H1 (cell line): Measurements from ENCODE around the gene GDPD3. TPM values are rescaled to one million over a fixed set of nuclear protein-coding genes. Genes with fewer than 3 reads are reported as not detected.
"Not testable (repeated sequence)": the region's sequence is repeated elsewhere in the genome, so short reads cannot be mapped to it uniquely, and the experiment has no call there.

Experiments
- CTCF ChIA-PET: fragments of 300-600 bp; sonication (Branson Sonifier 250); formaldehyde crosslinking; loops from one replicate; lab custom pipeline; 2021; ENCODE audit not compliant: partially characterized antibody; lab: Charles Lee
- POLR2A ChIA-PET: fragments of 300-600 bp; sonication (Branson Sonifier 250); formaldehyde crosslinking; loops from one replicate; lab custom pipeline; 2021; ENCODE audit warnings: inconsistent platforms; ENCODE audit not compliant: partially characterized antibody; lab: Charles Lee
- DNase-seq, 2 experiments: peaks; one replicate each; pipeline versions ENCODE4 v3.0.0 to v3.0.0-alpha.2; 2010 to 2022; ENCODE audit warnings: low spot score in 2 of 2, low read depth in 1 of 2, mixed read lengths in 1 of 2
- FAIRE-seq: peaks from 2 replicates; lab custom pipeline; 2011; peaks lifted over from hg19 to GRCh38; lab: Jason Lieb, UNC
- H2AFZ ChIP-seq: 2 replicates; pipeline ENCODE4 v1.8.1; 2012; ENCODE audit warnings: low read length, inconsistent platforms
- H2AK5ac ChIP-seq: 2 replicates; pipeline ENCODE4 v1.6.1; 2013; ENCODE audit warnings: low read depth, low read length
- H2BK120ac ChIP-seq: replicated peaks from 2 replicates; pipeline ENCODE3; 2013; ENCODE audit warnings: low read depth, low read length, inconsistent platforms
- H2BK12ac ChIP-seq: 2 replicates; pipeline ENCODE4 v1.6.1; 2013; ENCODE audit warnings: low read depth, low read length
- H2BK15ac ChIP-seq: 2 replicates; pipeline ENCODE4 v1.6.1; 2013; ENCODE audit warnings: low read length
- H2BK20ac ChIP-seq: 2 replicates; pipeline ENCODE4 v1.6.1; 2013; ENCODE audit warnings: low read length
- H2BK5ac ChIP-seq: 2 replicates; pipeline ENCODE4 v1.6.1; 2013; ENCODE audit warnings: low read depth, low read length
- H3K14ac ChIP-seq: 2 replicates; pipeline ENCODE4 v1.6.1; 2013; ENCODE audit warnings: inconsistent platforms; ENCODE audit not compliant: insufficient read length
- H3K18ac ChIP-seq: 2 replicates; pipeline ENCODE4 v1.6.1; 2013; ENCODE audit warnings: low read length; ENCODE audit errors: extremely low read depth
- H3K23ac ChIP-seq: 2 replicates; pipeline ENCODE4 v1.6.1; 2013; ENCODE audit warnings: inconsistent platforms; ENCODE audit not compliant: insufficient read length
- H3K23me2 ChIP-seq: 2 replicates; pipeline ENCODE4 v1.6.1; 2013; ENCODE audit warnings: low read depth, low read length
- H3K27ac ChIP-seq: 2 replicates; pipeline ENCODE4 v1.6.1; 2011; ENCODE audit warnings: low read depth, low read length, inconsistent platforms
- H3K27me3 ChIP-seq, 4 experiments: replicated peaks in 1 of 4; 1 replicate in 1 of 4; 2 replicates in 3 of 4; pipeline versions ENCODE4 v1.6.1 to v1.8.1; 2011 to 2013; ENCODE audit warnings: low read length in 3 of 4, mild to moderate bottlenecking in 3 of 4, inconsistent platforms in 2 of 4, mixed read lengths in 2 of 4, moderate library complexity in 1 of 4; ENCODE audit not compliant: control insufficient read depth in 3 of 4, insufficient read depth in 3 of 4; ENCODE audit errors: extremely low read depth in 1 of 4
- H3K36me3 ChIP-seq, 4 experiments: 2 replicates each; pipeline versions ENCODE4 v1.6.1 to v1.8.1; 2011 to 2013; ENCODE audit warnings: mild to moderate bottlenecking in 4 of 4, low read length in 3 of 4, moderate library complexity in 2 of 4, control low read depth in 1 of 4, inconsistent platforms in 1 of 4; ENCODE audit not compliant: insufficient read depth in 4 of 4, control insufficient read depth in 2 of 4
- H3K4ac ChIP-seq: replicated peaks from 2 replicates; pipeline ENCODE3; 2013; ENCODE audit warnings: low read length, low read depth, mixed read lengths, inconsistent platforms; ENCODE audit not compliant: insufficient read length
- H3K4me1 ChIP-seq, 4 experiments: replicated peaks in 1 of 4; 1 replicate in 1 of 4; 2 replicates in 3 of 4; pipeline versions ENCODE4 v1.6.1 to v1.8.1; 2011 to 2013; ENCODE audit warnings: low read length in 3 of 4, inconsistent platforms in 2 of 4, mixed read lengths in 1 of 4; ENCODE audit not compliant: insufficient read depth in 4 of 4, control insufficient read depth in 3 of 4
- H3K4me2 ChIP-seq, 2 experiments: 2 replicates each; pipeline versions ENCODE4 v1.6.1 to v1.8.1; 2011 to 2013; ENCODE audit warnings: low read depth in 2 of 2, low read length in 2 of 2, control low read depth in 1 of 2, inconsistent platforms in 1 of 2, mild to moderate bottlenecking in 1 of 2; ENCODE audit not compliant: insufficient read depth in 1 of 2
- H3K4me3 ChIP-seq, 4 experiments: fragments of 200-600, 300-600 bp in 1 of 4; sonication (generic), shearing (Covaris generic), sonication (Bioruptor Twin) in 1 of 4; 2 replicates each; pipeline versions ENCODE4 v1.5.1 to v1.8.1; 2011 to 2016; ENCODE audit warnings: low read length in 4 of 4, low read depth in 3 of 4, control low read depth in 2 of 4, inconsistent platforms in 2 of 4, mild to moderate bottlenecking in 2 of 4, mixed read lengths in 1 of 4, moderate library complexity in 1 of 4; ENCODE audit not compliant: insufficient read depth in 2 of 4; ENCODE audit errors: extremely low read depth in 1 of 4
- H3K56ac ChIP-seq: replicated peaks from 2 replicates; pipeline ENCODE3; 2013; ENCODE audit warnings: low read depth, mild to moderate bottlenecking, mixed read lengths, low read length, inconsistent platforms; ENCODE audit not compliant: insufficient read length
- H3K79me1 ChIP-seq: 2 replicates; pipeline ENCODE4 v1.6.1; 2013; ENCODE audit warnings: low read depth, low read length, control low read depth
- H3K79me2 ChIP-seq, 2 experiments: 2 replicates each; pipeline versions ENCODE4 v1.6.1 to v1.8.1; 2012 to 2013; ENCODE audit warnings: low read length in 2 of 2, mild to moderate bottlenecking in 2 of 2, inconsistent platforms in 1 of 2; ENCODE audit not compliant: insufficient read depth in 2 of 2, control insufficient read depth in 1 of 2
- H3K9ac ChIP-seq, 4 experiments: replicated peaks in 1 of 4; 1 replicate in 1 of 4; 2 replicates in 3 of 4; pipeline versions ENCODE4 v1.6.1 to v1.8.1; 2011 to 2013; ENCODE audit warnings: low read depth in 3 of 4, low read length in 3 of 4, control low read depth in 2 of 4, mild to moderate bottlenecking in 2 of 4, moderate library complexity in 2 of 4, inconsistent platforms in 1 of 4; ENCODE audit errors: extremely low read depth in 1 of 4
- H3K9me3 ChIP-seq, 2 experiments: 2 replicates each; pipeline versions ENCODE4 v1.6.1 to v1.8.1; 2012 to 2013; ENCODE audit warnings: mild to moderate bottlenecking in 2 of 2, moderate library complexity in 2 of 2, control low read depth in 1 of 2, inconsistent platforms in 1 of 2, low read depth in 1 of 2, low read length in 1 of 2, mixed read lengths in 1 of 2; ENCODE audit not compliant: insufficient read depth in 2 of 2
- H4K20me1 ChIP-seq, 2 experiments: replicated peaks in 1 of 2; 2 replicates each; pipeline versions ENCODE3 to v1.8.1; 2011 to 2013; ENCODE audit warnings: inconsistent platforms in 2 of 2, low read length in 2 of 2, mild to moderate bottlenecking in 1 of 2; ENCODE audit not compliant: insufficient read depth in 2 of 2, control insufficient read depth in 1 of 2
- H4K5ac ChIP-seq: 2 replicates; pipeline ENCODE4 v1.6.1; 2013; ENCODE audit warnings: low read length, low read depth, mixed read lengths, inconsistent platforms; ENCODE audit not compliant: insufficient read length
- H4K8ac ChIP-seq: 2 replicates; pipeline ENCODE4 v1.8.0; 2013; ENCODE audit warnings: mild to moderate bottlenecking, moderate library complexity, low read length, inconsistent platforms; ENCODE audit not compliant: insufficient read depth; ENCODE audit errors: extremely low read depth
- H4K91ac ChIP-seq: replicated peaks from 2 replicates; pipeline ENCODE3; 2013; ENCODE audit warnings: low read length, mixed read lengths, inconsistent platforms; ENCODE audit not compliant: insufficient read length
- WGBS, 2 experiments: shearing (Covaris generic) in 1 of 2; methylation state at CpG; one replicate each; pipeline versions ENCODE4 v1.1.6 to v1.1.7; 2013 to 2015; ENCODE audit warnings: low lambda C conversion rate in 2 of 2, mixed read lengths in 2 of 2, inconsistent platforms in 1 of 2, low coverage in 1 of 2, missing lambda C conversion rate in 1 of 2; ENCODE audit not compliant: insufficient replicate concordance in 2 of 2, insufficient coverage in 1 of 2, insufficient read length in 1 of 2; ENCODE audit errors: extremely low coverage in 1 of 2, missing lambda C conversion rate in 1 of 2; 5-methylcytosine and 5-hydroxymethylcytosine counted together
- polyA plus RNA-seq, 7 experiments: library from polyadenylated mRNA; depleted of rRNA in 3 of 7; stranded (reverse) in 5 of 7; unstranded in 2 of 7; fragments of >200 nt in 5 of 7; fragments of 200-250 nt in 2 of 7; gene quantifications; 1 replicate in 5 of 7; 2 replicates in 1 of 7; 4 replicates in 1 of 7; pipeline versions ENCODE4 v1.2.1 to v1.2.3, GENCODE V29; 2011 to 2013; ENCODE audit warnings: missing spikeins in 2 of 7, mixed read lengths in 2 of 7
- total RNA-seq: library from RNA; stranded (reverse); fragmentation: NEBNext Ultra II Directional; extraction: Animal tissue kit (Norgen Biotek cat#: 25700); gene quantifications from 2 replicates; pipeline ENCODE4 v1.2.1, GENCODE V29; 2021

Gene GDPD3
- total and polyA plus RNA-seq, 2 of the 8 experiments (the other 6 are each of a cell fraction or from before 2014, with no cell fraction given) = 0.20 TPM; not detected in 1

DNA sequence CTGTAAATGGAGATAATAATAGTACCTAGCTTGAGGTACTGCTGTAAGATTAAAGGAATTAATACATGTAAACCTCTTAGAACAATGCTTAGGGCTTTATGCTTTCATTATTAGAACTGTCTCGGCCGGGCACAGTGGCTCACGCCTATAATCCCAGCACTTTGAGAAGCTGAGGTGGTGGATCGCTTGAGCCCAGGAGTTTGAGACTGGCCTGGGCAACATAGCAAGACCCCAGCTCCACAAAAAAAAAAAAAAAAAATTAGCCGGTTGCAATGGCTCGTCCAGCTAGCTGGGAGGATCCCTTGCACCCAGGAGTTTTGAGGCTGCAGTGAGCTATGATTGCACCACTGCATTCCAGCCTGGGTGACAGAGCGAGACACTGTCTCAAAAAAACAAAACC, 1.5 kb upstream of the GDPD3 start:
- H2AFZ ChIP-seq, H3K23ac ChIP-seq, H3K23me2 ChIP-seq, H3K18ac ChIP-seq, H2BK12ac ChIP-seq, H3K4me3 ChIP-seq, H3K36me3 ChIP-seq, DNase-seq, H2BK15ac ChIP-seq, H3K4me2 ChIP-seq, H3K9ac ChIP-seq, H3K79me2 ChIP-seq, H3K14ac ChIP-seq, H3K79me1 ChIP-seq, FAIRE-seq, H3K4ac ChIP-seq, H4K8ac ChIP-seq, H3K9me3 ChIP-seq, H2BK20ac ChIP-seq, H4K91ac ChIP-seq, H2BK120ac ChIP-seq, H4K20me1 ChIP-seq, H4K5ac ChIP-seq, H2AK5ac ChIP-seq, H2BK5ac ChIP-seq, H3K27ac ChIP-seq, H3K27me3 ChIP-seq, H3K56ac ChIP-seq: not testable (repeated sequence)
- whole genome bisulfite sequencing, 2 experiments = 95% methylated on average over 7 of the region's 7 CpGs; no CpG with 5 or more reads in 1 of the 2 experiments
- CTCF ChIA-PET = interaction anchor here (0.6 to 6.7 kb wide), 4 partner anchors 12 to 83 kb away, joined by 3 to 90 read pairs (median 20); partner anchors contain the start of gene TBX6
- POLR2A ChIA-PET = interaction anchor here (0.7 to 16.3 kb wide), 4 partner anchors 10 to 64 kb away, joined by 4 to 169 read pairs (median 4); partner anchors contain the start of genes TBX6 and YPEL3
- peaks cover 0 to 12% (median 6%) of the 10 kb centered on the region in 4 experiments; a peak in 5 of 7 replicates for H3K4me1 ChIP-seq
